ENCODE measurements around the gene SHISA2. TPM values are rescaled to one million over a fixed set of nuclear protein-coding genes. Genes with fewer than 3 reads are reported as not detected.

SHISA2 gene
- total RNA-seq, 1 experiment from 2014 or later: 8.1 TPM

- Histone ChIP-seq H2AK5ac (ENCODE audit: insufficient read length, low read length) (no peak overlapping the region), H3K23me2 (ENCODE audit: insufficient read length, low read depth, low read length, poor library complexity, severe bottlenecking) (no peaks in the 10 kb centered on the region), H3K4me2 (ENCODE audit: insufficient read depth, insufficient read length, low read length) (no peak overlapping the region), H3K27me3 (ENCODE audit: insufficient read depth, low read length) (no peaks in the 10 kb centered on the region), H3K4me1 (ENCODE audit: insufficient read depth, low read length) (no peaks in the 10 kb centered on the region), H2BK5ac (ENCODE audit: insufficient read length, low read length) (no peak overlapping the region), H3K14ac (ENCODE audit: insufficient read depth, low read length) (no peak overlapping the region; the same call in 1 of the 2 replicates), H3K79me2 (ENCODE audit: insufficient read depth, low read length) (no peaks in the 10 kb centered on the region), H3K9ac (ENCODE audit: extremely low read depth, insufficient read length, low read length) (no peak overlapping the region), H2BK120ac (ENCODE audit: low read depth, low read length, poor library complexity, severe bottlenecking) (no peak overlapping the region), H4K8ac (replicated peaks; ENCODE audit: insufficient read length, low read depth, low read length) (no peak overlapping the region), H2BK15ac (ENCODE audit: low read depth, low read length) (no peak overlapping the region), H4K91ac (ENCODE audit: insufficient read length, low read depth, low read length) (no peak overlapping the region), H3K56ac (ENCODE audit: insufficient read length, low read depth, low read length) (no peak overlapping the region), H4K20me1 (ENCODE audit: control insufficient read depth, insufficient read depth, insufficient read length) (no peaks in the 10 kb centered on the region), H2BK20ac (ENCODE audit: low read depth, low read length, poor library complexity, severe bottlenecking) (no peak overlapping the region), H4K5ac (ENCODE audit: insufficient read length, low read depth, low read length) (no peak overlapping the region), H3K23ac (ENCODE audit: insufficient read length, low read depth, low read length) (no peak overlapping the region), H3K4ac (ENCODE audit: low read depth, low read length) (no peak overlapping the region), H2AFZ (ENCODE audit: low read length) (peak overlapping the region; percentile 42), H3K79me1 (ENCODE audit: insufficient read depth, low read depth, low read length, poor library complexity, severe bottlenecking) (no peaks in the 10 kb centered on the region), H3T11ph (ENCODE audit: low read length) (no peak overlapping the region), H3K18ac (ENCODE audit: insufficient read length, low read depth, low read length) (no peak overlapping the region), H3K27ac (ENCODE audit: insufficient read length, low read depth, low read length) (no peak overlapping the region), H3K9me3 (ENCODE audit: control insufficient read depth, low read depth, low read length) (no peaks in the 10 kb centered on the region), H2BK12ac (ENCODE audit: insufficient read length, low read depth, low read length) (no peak overlapping the region)
- Mint-ChIP-seq H3K4me1 (peaks cover 6 to 10% of the 10 kb centered on the region in 2 experiments; a peak in 3 of 4 replicates), H3K27ac (no peak overlapping the region), H3K4me3 (no peak overlapping the region), H3K9me3 (no peaks in the 10 kb centered on the region), H3K36me3 (ENCODE audit: insufficient read depth in 1 of 3, low read depth in 3 of 3) (no peaks in the 10 kb centered on the region), H3K27me3 (ENCODE audit: low read depth) (peaks cover 5% of the 10 kb centered on the region; the same call in 1 of the 2 replicates)
- no CpG with 5 or more reads among the region's 6 CpGs for WGBS (ENCODE audit: extremely low coverage, insufficient read length, low lambda C conversion rate)
- TF ChIP-seq, protein P1, sequence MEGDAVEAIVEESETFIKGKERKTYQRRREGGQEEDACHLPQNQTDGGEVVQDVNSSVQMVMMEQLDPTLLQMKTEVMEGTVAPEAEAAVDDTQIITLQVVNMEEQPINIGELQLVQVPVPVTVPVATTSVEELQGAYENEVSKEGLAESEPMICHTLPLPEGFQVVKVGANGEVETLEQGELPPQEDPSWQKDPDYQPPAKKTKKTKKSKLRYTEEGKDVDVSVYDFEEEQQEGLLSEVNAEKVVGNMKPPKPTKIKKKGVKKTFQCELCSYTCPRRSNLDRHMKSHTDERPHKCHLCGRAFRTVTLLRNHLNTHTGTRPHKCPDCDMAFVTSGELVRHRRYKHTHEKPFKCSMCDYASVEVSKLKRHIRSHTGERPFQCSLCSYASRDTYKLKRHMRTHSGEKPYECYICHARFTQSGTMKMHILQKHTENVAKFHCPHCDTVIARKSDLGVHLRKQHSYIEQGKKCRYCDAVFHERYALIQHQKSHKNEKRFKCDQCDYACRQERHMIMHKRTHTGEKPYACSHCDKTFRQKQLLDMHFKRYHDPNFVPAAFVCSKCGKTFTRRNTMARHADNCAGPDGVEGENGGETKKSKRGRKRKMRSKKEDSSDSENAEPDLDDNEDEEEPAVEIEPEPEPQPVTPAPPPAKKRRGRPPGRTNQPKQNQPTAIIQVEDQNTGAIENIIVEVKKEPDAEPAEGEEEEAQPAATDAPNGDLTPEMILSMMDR (conservative IDR thresholded peaks at IDR 0.05): no peak
- no peak for DNase-seq
These were observed 6.9 kb upstream of the SHISA2 start for GRCh38 chr13:26058704-26059103.
